Lower lobe of right lung (tissue), 2 donors: Measurements from ENCODE around the gene BPI. TPM values are rescaled to one million over a fixed set of nuclear protein-coding genes. Genes with fewer than 3 reads are reported as not detected.

Experiments
- ATAC-seq, 2 donors: fragments of 200-7000 bp; cut with Tn5 transposase; one replicate each; pipeline ENCODE4 v1.9.1; 2020 to 2022; ENCODE audit warnings: mild to moderate bottlenecking in 2 of 2, moderate library complexity in 2 of 2
- DNase-seq: peaks from one replicate; pipeline ENCODE4 v3.0.0-alpha.2; 2020
- H3K27ac ChIP-seq: fragments of 200-600 bp; one replicate; pipeline ENCODE4 v1.8.0; 2022
- H3K27me3 ChIP-seq: fragments of 200-600 bp; one replicate; pipeline ENCODE4 v1.8.0; 2022; ENCODE audit warnings: low read depth
- H3K36me3 ChIP-seq: fragments of 200-600 bp; one replicate; pipeline ENCODE4 v1.8.0; 2022; ENCODE audit warnings: mild to moderate bottlenecking
- H3K4me1 ChIP-seq: fragments of 200-600 bp; one replicate; pipeline ENCODE4 v1.8.0; 2022
- H3K4me3 ChIP-seq: fragments of 200-600 bp; one replicate; pipeline ENCODE4 v1.8.0; 2022; ENCODE audit warnings: mild to moderate bottlenecking
- H3K9me3 ChIP-seq: fragments of 200-600 bp; one replicate; pipeline ENCODE4 v1.8.0; 2022
- CTCF ChIP-seq: fragments of 200-600 bp; IDR thresholded peaks from one replicate; pipeline ENCODE4 v1.8.0; 2022; ENCODE audit warnings: antibody characterized with exemption, mild to moderate bottlenecking
- intact Hi-C: fragments of 100-400 bp; cut with DNase I; formaldehyde crosslinking; loops from one replicate; pipeline ENCODE4 v1.11.0; 2022
- total RNA-seq: library from RNA; stranded (reverse); fragmentation: NEBNext Ultra II Directional; extraction: Animal tissue kit (Norgen Biotek cat#: 25700); gene quantifications from one replicate; pipeline ENCODE4 v1.2.1, GENCODE V29; 2021
- donor health status: DM: no; HTN: yes; CAD: no; lungs with severe emphysema.

BPI gene
- total RNA-seq, 1 donor from 2014 or later: 0.44 TPM

DNA sequence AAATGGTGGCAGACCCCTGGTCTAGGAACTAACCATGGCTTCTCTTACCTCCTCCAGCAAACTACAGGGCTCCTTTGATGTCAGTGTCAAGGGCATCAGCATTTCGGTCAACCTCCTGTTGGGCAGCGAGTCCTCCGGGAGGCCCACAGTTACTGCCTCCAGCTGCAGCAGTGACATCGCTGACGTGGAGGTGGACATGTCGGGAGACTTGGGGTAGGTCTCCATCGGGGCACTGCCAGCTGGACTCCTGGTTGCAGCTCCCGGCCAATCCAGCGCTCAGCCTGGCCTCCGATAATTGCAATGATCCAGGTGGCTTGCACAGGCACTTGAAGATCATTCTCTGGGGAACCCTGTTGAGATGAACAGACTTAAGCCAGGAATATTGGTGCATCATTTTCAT, 50.3 kb downstream of the BPI start:
- no peak for ATAC-seq
- no peak for DNase-seq
- H3K9me3 ChIP-seq: no peaks in the 10 kb centered on the region
- H3K27ac ChIP-seq: no peak overlapping the region
- H3K27me3 ChIP-seq: no peaks in the 10 kb centered on the region
- intact Hi-C loops: no loop called here
- no peak for TF ChIP-seq CTCF
- no peaks in the 10 kb centered on the region for H3K36me3 ChIP-seq
- H3K4me1 ChIP-seq: no peaks in the 10 kb centered on the region
- H3K4me3 ChIP-seq: no peak overlapping the region

DNA sequence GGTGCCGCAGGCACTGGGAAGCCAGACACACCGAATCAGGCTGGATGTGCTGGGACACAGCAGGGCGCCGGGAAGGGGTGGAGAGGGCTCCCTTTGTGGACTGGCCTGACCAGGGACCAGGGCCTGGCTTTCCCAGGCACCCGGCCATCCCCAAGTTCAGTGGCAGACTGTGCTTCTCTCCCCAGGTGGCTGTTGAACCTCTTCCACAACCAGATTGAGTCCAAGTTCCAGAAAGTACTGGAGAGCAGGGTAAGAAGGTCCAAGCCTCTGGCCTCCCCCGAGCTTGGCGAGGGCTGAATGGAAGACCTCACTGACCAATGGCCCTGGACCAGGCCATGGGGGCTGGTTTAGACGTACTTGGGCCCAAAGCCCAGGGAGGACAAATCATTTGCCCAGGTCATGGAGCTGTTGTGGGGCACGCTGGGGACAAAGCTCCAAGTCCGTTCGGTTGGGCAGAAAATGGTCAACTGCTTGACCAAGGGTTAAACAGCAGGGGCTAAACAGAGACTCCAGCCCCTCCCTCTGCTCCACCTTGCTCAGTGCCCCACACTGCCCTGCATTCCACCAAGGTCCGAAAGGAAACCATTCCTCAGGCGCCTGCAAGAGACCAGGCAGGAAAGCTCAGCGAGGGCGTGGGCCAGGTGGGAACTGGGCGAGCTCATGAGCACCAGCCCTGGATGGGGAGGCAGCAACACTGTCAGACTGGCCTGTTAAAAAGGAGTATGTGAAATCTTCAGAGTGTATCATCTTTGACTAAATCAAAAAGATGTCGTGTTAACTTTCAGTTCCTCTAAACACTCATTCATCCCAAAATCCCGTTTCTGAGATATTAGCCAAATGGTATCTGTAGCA, 51.4 kb downstream of the BPI start:
- intact Hi-C loops: no loop called here
- DNase-seq (no peak), ATAC-seq (no peak)
- no peaks in the 10 kb centered on the region for H3K4me1 ChIP-seq
- no peaks in the 10 kb centered on the region for H3K27me3 ChIP-seq
- no peaks in the 10 kb centered on the region for H3K9me3 ChIP-seq
- no peak overlapping the region for H3K27ac ChIP-seq
- H3K4me3 ChIP-seq: no peak overlapping the region
- no peak for TF ChIP-seq CTCF
- H3K36me3 ChIP-seq: no peaks in the 10 kb centered on the region

GRCh38 chr20:38357653-38358207, 53.8 kb downstream of the BPI start:
- Histone ChIP-seq H3K9me3 (no peaks in the 10 kb centered on the region), H3K4me3 (no peak overlapping the region), H3K27me3 (no peaks in the 10 kb centered on the region), H3K4me1 (no peaks in the 10 kb centered on the region), H3K27ac (no peak overlapping the region), H3K36me3 (no peaks in the 10 kb centered on the region)
- intact Hi-C loops: no loop called here
- ATAC-seq (peak; percentile 72 to 81), DNase-seq (no peak)
- TF ChIP-seq CTCF: no peak

DNA sequence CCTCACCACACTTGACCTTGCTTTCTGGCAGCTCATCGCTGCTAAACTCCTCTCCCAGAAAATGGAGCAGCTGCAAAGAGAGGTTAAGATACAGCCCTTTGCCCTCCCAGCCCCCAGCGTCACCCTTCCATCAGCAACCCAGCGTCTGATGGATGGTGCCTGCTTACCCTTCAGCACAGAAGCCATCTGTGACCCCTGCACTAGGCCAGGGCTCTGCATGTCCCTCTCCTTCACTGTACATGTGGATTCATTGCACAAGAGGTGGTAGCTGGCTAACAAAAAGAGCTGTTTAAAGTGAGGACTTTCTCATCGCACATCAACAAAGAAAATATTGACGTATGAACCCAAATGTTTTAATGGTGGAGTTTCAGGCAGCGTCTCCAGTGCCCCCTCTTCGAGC, 54.6 kb downstream of the BPI start:
- Histone ChIP-seq H3K27ac (no peak overlapping the region), H3K36me3 (no peaks in the 10 kb centered on the region), H3K9me3 (no peaks in the 10 kb centered on the region), H3K27me3 (no peaks in the 10 kb centered on the region), H3K4me1 (no peaks in the 10 kb centered on the region), H3K4me3 (no peak overlapping the region)
- no peak for ATAC-seq
- TF ChIP-seq CTCF: no peak
- intact Hi-C loops: no loop called here
- DNase-seq: no peak

GRCh38 chr20:38363004-38363747, 59.2 kb downstream of the BPI start:
- Histone ChIP-seq H3K27me3 (no peaks in the 10 kb centered on the region), H3K9me3 (no peaks in the 10 kb centered on the region), H3K27ac (no peak overlapping the region), H3K36me3 (no peaks in the 10 kb centered on the region), H3K4me1 (no peaks in the 10 kb centered on the region), H3K4me3 (no peak overlapping the region)
- DNase-seq (no peak), ATAC-seq (no peak)
- intact Hi-C loops: no loop called here
- TF ChIP-seq CTCF: no peak
